OCI-LY3 (cell line): Measurements from ENCODE around the gene ZBTB7C.

Experiments used
- CTCF ChIP-seq: fragments of 200-600, 300-600 bp; sonication (generic); IDR thresholded peaks from 2 replicates; pipeline ENCODE4 v1.5.1; 2014; ENCODE audit warnings: antibody characterized with exemption, low read length, low read depth
- EZH2phosphoT487 ChIP-seq: fragments of 200-600 bp; shearing (Covaris generic); IDR thresholded peaks from 2 replicates; pipeline ENCODE4 v1.6.1; 2018; ENCODE audit warnings: antibody characterized with exemption, mixed run types, low read depth

GRCh38 chr18:48319801-48320638, 89.2 kb downstream of the ZBTB7C start:
- TF ChIP-seq CTCF, result no peak
- no peak for TF ChIP-seq EZH2phosphoT487
